Loucy (cell line): ENCODE data around the gene LARP1B.

Source experiments
- EZH2phosphoT487 ChIP-seq: fragments of 200-600 bp; IDR thresholded peaks from 2 replicates; pipeline ENCODE4 v1.6.1; 2018; ENCODE audit warnings: antibody characterized with exemption, mild to moderate bottlenecking, moderate library complexity, borderline replicate concordance
- TF ChIP-seq, protein P1 (sequence below): fragments of 200-600 bp; sonication (generic); conservative IDR thresholded peaks from 2 replicates; pipeline ENCODE4 v1.5.1; 2014; ENCODE audit warnings: mild to moderate bottlenecking, antibody characterized with exemption, low read length

DNA sequence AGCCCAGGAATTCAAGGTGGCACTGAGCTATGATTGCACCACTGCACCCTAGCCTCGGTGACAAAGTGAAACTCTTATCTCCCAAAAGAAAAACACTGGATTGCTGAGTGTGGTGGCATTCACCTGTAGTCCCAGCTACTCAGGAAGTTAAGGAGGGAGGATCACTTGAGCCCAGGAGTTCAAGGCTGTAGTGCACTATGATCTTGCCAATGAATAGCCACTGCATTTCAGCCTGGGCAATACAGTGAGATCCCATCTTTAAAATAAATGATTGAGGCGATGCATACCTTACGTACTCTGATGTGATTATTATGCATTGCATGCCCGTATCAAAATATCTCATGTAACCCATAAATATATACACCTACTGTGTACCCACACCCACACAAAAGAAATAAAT lies 31.2 kb upstream of the LARP1B start:
- TF ChIP-seq, protein P1, sequence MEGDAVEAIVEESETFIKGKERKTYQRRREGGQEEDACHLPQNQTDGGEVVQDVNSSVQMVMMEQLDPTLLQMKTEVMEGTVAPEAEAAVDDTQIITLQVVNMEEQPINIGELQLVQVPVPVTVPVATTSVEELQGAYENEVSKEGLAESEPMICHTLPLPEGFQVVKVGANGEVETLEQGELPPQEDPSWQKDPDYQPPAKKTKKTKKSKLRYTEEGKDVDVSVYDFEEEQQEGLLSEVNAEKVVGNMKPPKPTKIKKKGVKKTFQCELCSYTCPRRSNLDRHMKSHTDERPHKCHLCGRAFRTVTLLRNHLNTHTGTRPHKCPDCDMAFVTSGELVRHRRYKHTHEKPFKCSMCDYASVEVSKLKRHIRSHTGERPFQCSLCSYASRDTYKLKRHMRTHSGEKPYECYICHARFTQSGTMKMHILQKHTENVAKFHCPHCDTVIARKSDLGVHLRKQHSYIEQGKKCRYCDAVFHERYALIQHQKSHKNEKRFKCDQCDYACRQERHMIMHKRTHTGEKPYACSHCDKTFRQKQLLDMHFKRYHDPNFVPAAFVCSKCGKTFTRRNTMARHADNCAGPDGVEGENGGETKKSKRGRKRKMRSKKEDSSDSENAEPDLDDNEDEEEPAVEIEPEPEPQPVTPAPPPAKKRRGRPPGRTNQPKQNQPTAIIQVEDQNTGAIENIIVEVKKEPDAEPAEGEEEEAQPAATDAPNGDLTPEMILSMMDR, result no peak
- TF ChIP-seq EZH2phosphoT487, result no peak
